C4-2B (cell line): ENCODE measurements around the gene CHDH.

Experiments
- CTCF ChIP-seq: fragments of 450-650 bp; conservative IDR thresholded peaks from 2 replicates; pipeline ENCODE4 v1.5.1; 2017; ENCODE audit warnings: mild to moderate bottlenecking
- ZFX ChIP-seq: fragments of 450-650 bp; IDR thresholded peaks from 2 replicates; pipeline ENCODE4 v1.6.1; 2017

- no peak for TF ChIP-seq ZFX
- no peak for TF ChIP-seq CTCF
Observed at GRCh38 chr3:53883008-53883407, 36.8 kb upstream of the CHDH start.
